ENCODE results near the gene MEP1A. TPM values are rescaled to one million over a fixed set of nuclear protein-coding genes. Genes with fewer than 3 reads are reported as not detected.

MEP1A gene
- total and polyA plus RNA-seq, 2 of the 13 experiments (the other 11 are each of a cell fraction or from before 2014, with no cell fraction given): 0.24 to 0.83 TPM

DNA sequence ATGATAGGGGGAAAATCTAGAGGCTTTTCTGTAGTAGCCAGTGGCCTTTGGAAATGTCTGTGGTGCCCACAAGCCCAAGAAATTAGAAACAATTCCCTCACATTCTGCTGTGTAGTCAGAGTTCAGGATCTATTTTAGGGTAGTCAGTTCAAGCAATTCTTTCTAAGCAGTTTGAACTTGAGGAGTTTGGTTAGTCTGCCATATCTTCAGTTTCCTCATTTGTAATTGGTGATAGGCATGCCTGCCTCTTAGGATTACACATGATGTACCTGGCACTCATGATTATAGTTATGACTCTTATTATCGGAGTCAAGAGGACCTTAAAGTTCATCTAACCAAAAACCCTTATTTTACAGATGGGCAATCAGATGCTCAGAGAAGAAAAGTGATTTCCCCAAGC is 21.2 kb upstream of the MEP1A start:
- TF ChIP-seq ZC3H4 (CRISPR knock-in tag; IDR thresholded peaks at IDR 0.05; ENCODE audit: borderline replicate concordance) (no peak), ZNF768 (CRISPR knock-in tag; IDR thresholded peaks at IDR 0.05) (no peak), ZFYVE20 (CRISPR knock-in tag; IDR thresholded peaks at IDR 0.05; ENCODE audit: borderline replicate concordance, low read depth) (no peak), HMGA1 (CRISPR knock-in tag; conservative IDR thresholded peaks at IDR 0.05) (no peak), ZNF326 (CRISPR knock-in tag; IDR thresholded peaks at IDR 0.05; ENCODE audit: borderline replicate concordance) (no peak), HES4 (CRISPR knock-in tag; IDR thresholded peaks at IDR 0.05; ENCODE audit: borderline replicate concordance) (no peak), ZNF354B (CRISPR knock-in tag; IDR thresholded peaks at IDR 0.05) (no peak), GATA4 (IDR thresholded peaks at IDR 0.05; ENCODE audit: borderline replicate concordance, low read depth) (no peak), ZNF749 (CRISPR knock-in tag; IDR thresholded peaks at IDR 0.05; ENCODE audit: borderline replicate concordance) (no peak), MYNN (CRISPR knock-in tag; IDR thresholded peaks at IDR 0.05; ENCODE audit: low read depth) (no peak), ZNF343 (CRISPR knock-in tag; IDR thresholded peaks at IDR 0.05) (no peak), CHCHD3 (CRISPR knock-in tag; IDR thresholded peaks at IDR 0.05) (no peak), SIN3A (IDR thresholded peaks at IDR 0.05; ENCODE audit: borderline replicate concordance, low read depth, low read length) (no peak), ZNF883 (CRISPR knock-in tag; IDR thresholded peaks at IDR 0.05; ENCODE audit: not compliant biosample characterization) (no peak), ZNF432 (CRISPR knock-in tag; IDR thresholded peaks at IDR 0.05; ENCODE audit: borderline replicate concordance) (no peak)
- TF ChIP-seq, protein P1, sequence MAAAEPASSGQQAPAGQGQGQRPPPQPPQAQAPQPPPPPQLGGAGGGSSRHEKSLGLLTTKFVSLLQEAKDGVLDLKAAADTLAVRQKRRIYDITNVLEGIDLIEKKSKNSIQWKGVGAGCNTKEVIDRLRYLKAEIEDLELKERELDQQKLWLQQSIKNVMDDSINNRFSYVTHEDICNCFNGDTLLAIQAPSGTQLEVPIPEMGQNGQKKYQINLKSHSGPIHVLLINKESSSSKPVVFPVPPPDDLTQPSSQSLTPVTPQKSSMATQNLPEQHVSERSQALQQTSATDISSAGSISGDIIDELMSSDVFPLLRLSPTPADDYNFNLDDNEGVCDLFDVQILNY (CRISPR knock-in tag; conservative IDR thresholded peaks at IDR 0.05): no peak
- no peak for ATAC-seq
- H3K9ac ChIP-seq (ENCODE audit: insufficient read depth, low read depth, low read length): no peak overlapping the region
- no peaks in the 10 kb centered on the region for H3K79me2 ChIP-seq (ENCODE audit: insufficient read depth, low read length)
- FAIRE-seq: no peak
- intact Hi-C loops (cut with micrococcal nuclease; ENCODE audit: unreplicated experiment) (no loop called here), in situ Hi-C loops (cut with HindIII; ENCODE audit: extremely low pct_ligation_motif_present, low pct_unique_long_range_greater_than_20kb) (no loop called here)
- no TSS peak for BruUV-seq (replicated peaks)
- no peaks in the 10 kb centered on the region for H3K27me3 ChIP-seq (ENCODE audit: control insufficient read depth in 1 of 2, insufficient read depth in 2 of 2, low read length in 2 of 2)
- 74% methylated on average over 1 of the region's 1 CpG for WGBS (ENCODE audit: low lambda C conversion rate)
- H3K9me3 ChIP-seq (ENCODE audit: low read length): 0 out of 2 replicates have a peak, but pooled peaks cover 7% of the 10 kb centered on the region
- H3K4me2 ChIP-seq (ENCODE audit: low read depth, low read length): no peak overlapping the region
- CTCF ChIA-PET (ENCODE audit: low intra/inter-chr PET ratio, low total read pairs): no interaction called here
- peaks cover 8% of the 10 kb centered on the region; the same call in 1 of the 2 replicates for H3K4me1 ChIP-seq (ENCODE audit: insufficient read depth, low read length)
- no peaks in the 10 kb centered on the region for H3K36me3 ChIP-seq (replicated peaks in 1 of 2; ENCODE audit: control insufficient read depth in 1 of 2, insufficient read depth in 2 of 2, low read length in 2 of 2)
- H3K4me3 ChIP-seq (replicated peaks in 1 of 3; ENCODE audit: insufficient read depth in 1 of 3, low read depth in 2 of 3, low read length in 3 of 3): no peak overlapping the region
- no peak for DNase-seq (ENCODE audit: low spot score)
- H2AFZ ChIP-seq (ENCODE audit: low read length): no peak overlapping the region
- no peak overlapping the region for H3K27ac ChIP-seq (ENCODE audit: extremely low read length, insufficient read depth, low read length)
- H4K20me1 ChIP-seq (ENCODE audit: insufficient read depth, low read length): no peaks in the 10 kb centered on the region
- POLR2A ChIA-PET: no interaction called here

All from HepG2 (cell line).